Panc1 (cell line): ENCODE results near the gene TBC1D22A.

Source experiments
- POLR2AphosphoS5 ChIP-seq: IDR thresholded peaks from 2 replicates; pipeline ENCODE4 v1.6.1; 2012; ENCODE audit warnings: mild to moderate bottlenecking, low read depth, low read length, moderate library complexity
- SIN3A ChIP-seq: IDR thresholded peaks from 2 replicates; pipeline ENCODE4 v1.6.1; 2012; ENCODE audit warnings: low read depth, mild to moderate bottlenecking, low read length, moderate library complexity, borderline replicate concordance; ENCODE audit not compliant: insufficient read depth
- TCF7L2 ChIP-seq: IDR thresholded peaks from 2 replicates; pipeline ENCODE4 v1.6.1; 2011; ENCODE audit warnings: mild to moderate bottlenecking, low read depth, low read length, inconsistent platforms
- TF ChIP-seq, protein P1 (sequence below): fragments of 450-650 bp; IDR thresholded peaks from 2 replicates; pipeline ENCODE4 v1.5.1; 2017; ENCODE audit warnings: mild to moderate bottlenecking
- TF ChIP-seq, protein P2 (sequence below), 2 experiments: IDR thresholded peaks; 2 replicates each; pipeline ENCODE4 v1.6.1; 2011 to 2012; ENCODE audit warnings: low read depth in 2 of 2, control low read depth in 1 of 2, low read length in 1 of 2, mild to moderate bottlenecking in 1 of 2, moderate library complexity in 1 of 2; ENCODE audit not compliant: insufficient read depth in 1 of 2

DNA sequence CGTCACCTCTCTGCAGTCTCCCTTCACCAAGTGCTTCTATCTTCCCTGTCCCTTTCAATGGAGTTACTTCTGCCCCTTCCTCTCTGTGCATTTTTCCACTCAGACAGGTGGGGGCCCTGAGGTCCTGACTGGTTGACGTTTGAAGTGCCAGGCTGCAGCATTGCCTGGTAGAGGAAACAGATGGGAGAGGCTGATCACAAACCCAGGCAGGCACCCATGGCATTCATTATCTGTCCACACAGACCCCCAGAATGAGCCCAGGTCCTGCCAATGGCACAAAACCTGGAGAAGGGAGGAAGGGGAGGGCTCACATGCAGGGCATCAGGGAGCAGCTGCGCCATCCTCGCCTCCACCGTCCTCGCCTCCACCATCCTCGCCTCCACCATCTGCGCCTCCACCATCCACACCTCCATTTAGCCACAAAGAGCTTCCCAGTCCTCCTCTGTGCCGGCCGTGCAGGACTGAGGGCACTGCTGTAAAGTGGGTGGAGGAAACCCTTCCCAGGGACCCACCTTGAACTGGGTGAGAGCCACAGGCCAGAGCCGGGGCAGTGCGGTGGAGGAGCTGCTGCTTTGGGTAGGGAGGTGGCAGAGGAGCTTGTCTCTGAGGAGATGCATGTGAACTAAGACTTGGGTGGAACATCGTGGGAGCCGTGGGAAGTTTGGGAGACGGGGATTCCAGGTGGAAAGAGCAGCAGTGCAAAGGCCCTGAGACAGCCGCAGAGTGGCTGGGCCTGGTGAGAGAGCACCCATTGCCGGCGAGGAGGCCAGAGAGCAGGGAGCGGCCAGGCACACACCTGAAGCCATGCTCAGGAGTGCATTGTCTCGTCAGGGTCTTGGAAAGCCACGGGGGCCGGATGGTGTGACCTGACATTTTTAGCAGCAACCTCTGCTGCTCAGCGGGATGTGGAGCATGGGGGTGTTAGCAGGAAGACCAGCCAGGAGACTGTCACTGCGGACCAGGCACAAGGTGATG, 145.1 kb downstream of the TBC1D22A start:
- no peak for TF ChIP-seq TCF7L2
- TF ChIP-seq POLR2AphosphoS5, result no peak
- TF ChIP-seq, protein P1, sequence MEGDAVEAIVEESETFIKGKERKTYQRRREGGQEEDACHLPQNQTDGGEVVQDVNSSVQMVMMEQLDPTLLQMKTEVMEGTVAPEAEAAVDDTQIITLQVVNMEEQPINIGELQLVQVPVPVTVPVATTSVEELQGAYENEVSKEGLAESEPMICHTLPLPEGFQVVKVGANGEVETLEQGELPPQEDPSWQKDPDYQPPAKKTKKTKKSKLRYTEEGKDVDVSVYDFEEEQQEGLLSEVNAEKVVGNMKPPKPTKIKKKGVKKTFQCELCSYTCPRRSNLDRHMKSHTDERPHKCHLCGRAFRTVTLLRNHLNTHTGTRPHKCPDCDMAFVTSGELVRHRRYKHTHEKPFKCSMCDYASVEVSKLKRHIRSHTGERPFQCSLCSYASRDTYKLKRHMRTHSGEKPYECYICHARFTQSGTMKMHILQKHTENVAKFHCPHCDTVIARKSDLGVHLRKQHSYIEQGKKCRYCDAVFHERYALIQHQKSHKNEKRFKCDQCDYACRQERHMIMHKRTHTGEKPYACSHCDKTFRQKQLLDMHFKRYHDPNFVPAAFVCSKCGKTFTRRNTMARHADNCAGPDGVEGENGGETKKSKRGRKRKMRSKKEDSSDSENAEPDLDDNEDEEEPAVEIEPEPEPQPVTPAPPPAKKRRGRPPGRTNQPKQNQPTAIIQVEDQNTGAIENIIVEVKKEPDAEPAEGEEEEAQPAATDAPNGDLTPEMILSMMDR, result no peak
- TF ChIP-seq SIN3A, result no peak
- TF ChIP-seq, protein P2, sequence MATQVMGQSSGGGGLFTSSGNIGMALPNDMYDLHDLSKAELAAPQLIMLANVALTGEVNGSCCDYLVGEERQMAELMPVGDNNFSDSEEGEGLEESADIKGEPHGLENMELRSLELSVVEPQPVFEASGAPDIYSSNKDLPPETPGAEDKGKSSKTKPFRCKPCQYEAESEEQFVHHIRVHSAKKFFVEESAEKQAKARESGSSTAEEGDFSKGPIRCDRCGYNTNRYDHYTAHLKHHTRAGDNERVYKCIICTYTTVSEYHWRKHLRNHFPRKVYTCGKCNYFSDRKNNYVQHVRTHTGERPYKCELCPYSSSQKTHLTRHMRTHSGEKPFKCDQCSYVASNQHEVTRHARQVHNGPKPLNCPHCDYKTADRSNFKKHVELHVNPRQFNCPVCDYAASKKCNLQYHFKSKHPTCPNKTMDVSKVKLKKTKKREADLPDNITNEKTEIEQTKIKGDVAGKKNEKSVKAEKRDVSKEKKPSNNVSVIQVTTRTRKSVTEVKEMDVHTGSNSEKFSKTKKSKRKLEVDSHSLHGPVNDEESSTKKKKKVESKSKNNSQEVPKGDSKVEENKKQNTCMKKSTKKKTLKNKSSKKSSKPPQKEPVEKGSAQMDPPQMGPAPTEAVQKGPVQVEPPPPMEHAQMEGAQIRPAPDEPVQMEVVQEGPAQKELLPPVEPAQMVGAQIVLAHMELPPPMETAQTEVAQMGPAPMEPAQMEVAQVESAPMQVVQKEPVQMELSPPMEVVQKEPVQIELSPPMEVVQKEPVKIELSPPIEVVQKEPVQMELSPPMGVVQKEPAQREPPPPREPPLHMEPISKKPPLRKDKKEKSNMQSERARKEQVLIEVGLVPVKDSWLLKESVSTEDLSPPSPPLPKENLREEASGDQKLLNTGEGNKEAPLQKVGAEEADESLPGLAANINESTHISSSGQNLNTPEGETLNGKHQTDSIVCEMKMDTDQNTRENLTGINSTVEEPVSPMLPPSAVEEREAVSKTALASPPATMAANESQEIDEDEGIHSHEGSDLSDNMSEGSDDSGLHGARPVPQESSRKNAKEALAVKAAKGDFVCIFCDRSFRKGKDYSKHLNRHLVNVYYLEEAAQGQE (IDR thresholded peaks at IDR 0.05; ENCODE audit: insufficient read depth in 1 of 2, low read depth in 2 of 2, low read length in 1 of 2), result no peak
